Measurements from ENCODE around the gene RAB40B. TPM values are rescaled to one million over a fixed set of nuclear protein-coding genes. Genes with fewer than 3 reads are reported as not detected.

RAB40B gene
- total RNA-seq, 2 donors from 2014 or later, result 23.8 to 34.9 TPM

GRCh38 chr17:82677353-82677925 lies 21.1 kb downstream of the RAB40B start:
- no peak for DNase-seq (ENCODE audit: low spot score)
- H3K4me3 ChIP-seq, result no peak overlapping the region
- H3K9me3 ChIP-seq, result no peaks in the 10 kb centered on the region
- 91% methylated on average over 23 of the region's 23 CpGs for WGBS
- no peak overlapping the region for H3K27ac ChIP-seq
- no peaks in the 10 kb centered on the region for H3K4me1 ChIP-seq (replicated peaks)
- H3K36me3 ChIP-seq, result no peaks in the 10 kb centered on the region
- TF ChIP-seq POLR2AphosphoS5 (IDR thresholded peaks at IDR 0.05) (no peak), CTCF (IDR thresholded peaks at IDR 0.05) (no peak), POLR2A (IDR thresholded peaks at IDR 0.05) (no peak)
- H3K27me3 ChIP-seq (replicated peaks; ENCODE audit: insufficient read depth), result no peaks in the 10 kb centered on the region
- intact Hi-C loops (cut with DNase I), result no loop called here

GRCh38 chr17:82675476-82676245 lies 22.8 kb downstream of the RAB40B start:
- H3K4me1 ChIP-seq (replicated peaks), result no peaks in the 10 kb centered on the region
- intact Hi-C loops (cut with DNase I), result no loop called here
- no peaks in the 10 kb centered on the region for H3K36me3 ChIP-seq
- DNase-seq (ENCODE audit: low spot score), result no peak
- no peaks in the 10 kb centered on the region for H3K27me3 ChIP-seq (replicated peaks; ENCODE audit: insufficient read depth)
- 86% methylated on average over 18 of the region's 18 CpGs for WGBS
- H3K9me3 ChIP-seq, result no peaks in the 10 kb centered on the region
- H3K27ac ChIP-seq, result no peak overlapping the region
- no peak for TF ChIP-seq CTCF (IDR thresholded peaks at IDR 0.05)
- no peak for TF ChIP-seq POLR2A (IDR thresholded peaks at IDR 0.05)
- H3K4me3 ChIP-seq, result no peak overlapping the region

GRCh38 chr17:82674656-82675475 lies 23.6 kb downstream of the RAB40B start:
- H3K9me3 ChIP-seq, result no peaks in the 10 kb centered on the region
- TF ChIP-seq CTCF (IDR thresholded peaks at IDR 0.05), result no peak
- WGBS, result 70% methylated on average over 20 of the region's 20 CpGs
- intact Hi-C loops (cut with DNase I), result no loop called here
- H3K4me1 ChIP-seq (replicated peaks), result no peaks in the 10 kb centered on the region
- no peak overlapping the region for H3K27ac ChIP-seq
- H3K36me3 ChIP-seq, result no peaks in the 10 kb centered on the region
- DNase-seq (ENCODE audit: low spot score), result no peak
- no peaks in the 10 kb centered on the region for H3K27me3 ChIP-seq (replicated peaks; ENCODE audit: insufficient read depth)
- no peak overlapping the region for H3K4me3 ChIP-seq

GRCh38 chr17:82670661-82671450 lies 27.6 kb downstream of the RAB40B start:
- whole genome bisulfite sequencing, result 96% methylated on average over 19 of the region's 19 CpGs
- H3K36me3 ChIP-seq, result no peaks in the 10 kb centered on the region
- no peaks in the 10 kb centered on the region for H3K4me1 ChIP-seq (replicated peaks)
- H3K27ac ChIP-seq, result no peak overlapping the region
- intact Hi-C loops (cut with DNase I), result no loop called here
- H3K27me3 ChIP-seq (replicated peaks; ENCODE audit: insufficient read depth), result no peaks in the 10 kb centered on the region
- DNase-seq (ENCODE audit: low spot score), result no peak
- H3K4me3 ChIP-seq, result no peak overlapping the region
- H3K9me3 ChIP-seq, result no peaks in the 10 kb centered on the region
- no peak for TF ChIP-seq POLR2A (IDR thresholded peaks at IDR 0.05)

GRCh38 chr17:82668631-82669099 lies 29.8 kb downstream of the RAB40B start:
- Histone ChIP-seq H3K27ac (no peak overlapping the region), H3K36me3 (no peaks in the 10 kb centered on the region), H3K9me3 (no peaks in the 10 kb centered on the region), H3K27me3 (replicated peaks; ENCODE audit: insufficient read depth) (no peaks in the 10 kb centered on the region), H3K4me3 (no peak overlapping the region), H3K4me1 (replicated peaks) (no peaks in the 10 kb centered on the region)
- TF ChIP-seq CTCF (IDR thresholded peaks at IDR 0.05) (peak in 3 of 4 experiments; percentile 38 to 76 (median 66)), POLR2A (IDR thresholded peaks at IDR 0.05) (no peak), POLR2AphosphoS5 (IDR thresholded peaks at IDR 0.05) (peak; percentile 28)
- DNase-seq (ENCODE audit: low spot score), result peak; percentile 62
- intact Hi-C loops (cut with DNase I), result loop anchor here (5.0 kb wide), 1 partner anchor 109 kb away; no protein-coding TSS in a partner anchor
- 35% methylated on average over 19 of the region's 20 CpGs for WGBS

All from prostate gland (tissue), 2 donors.